Iris pigment epithelial cell (primary cell): ENCODE results near the gene XRCC4.
A peak's percentile ranks its signal among the peaks of the same experiment; 100 is the strongest.

Experiments used
- DNase-seq: peaks from one replicate; pipeline ENCODE4 v3.0.0-alpha.2; 2011; ENCODE audit warnings: low read depth

XRCC4 gene

GRCh38 chr5:83277953-83278352, 200.6 kb downstream of the XRCC4 start:
- no peak for DNase-seq

GRCh38 chr5:83281176-83281575, 203.8 kb downstream of the XRCC4 start:
- DNase-seq, result no peak

GRCh38 chr5:83281658-83282057, 204.3 kb downstream of the XRCC4 start:
- DNase-seq, result peak; percentile 43

GRCh38 chr5:83283761-83284160, 206.4 kb downstream of the XRCC4 start:
- no peak for DNase-seq

- DNase-seq, result no peak
These were observed 208.5 kb downstream of the XRCC4 start for GRCh38 chr5:83285661-83286398.

- DNase-seq, result no peak
These were observed 216.9 kb downstream of the XRCC4 start for GRCh38 chr5:83294246-83294645.

GRCh38 chr5:83299353-83299752, 222.0 kb downstream of the XRCC4 start:
- no peak for DNase-seq

GRCh38 chr5:83306572-83307241, 229.4 kb downstream of the XRCC4 start:
- DNase-seq, result peak; percentile 96

- DNase-seq, result no peak
These were observed 235.3 kb downstream of the XRCC4 start for GRCh38 chr5:83312663-83313062.

GRCh38 chr5:83313436-83313835, 236.1 kb downstream of the XRCC4 start:
- peak; percentile 76 for DNase-seq

- DNase-seq, result peak; percentile 55
These were observed 244.2 kb downstream of the XRCC4 start for GRCh38 chr5:83321483-83322055.

GRCh38 chr5:83322273-83322924, 245.1 kb downstream of the XRCC4 start:
- DNase-seq, result no peak

GRCh38 chr5:83323557-83324180, 246.3 kb downstream of the XRCC4 start:
- no peak for DNase-seq

- DNase-seq, result peak; percentile 7
These were observed 254.5 kb downstream of the XRCC4 start for GRCh38 chr5:83331842-83332241.

- peak; percentile 6 for DNase-seq
These were observed 260.2 kb downstream of the XRCC4 start for GRCh38 chr5:83337453-83338035.

GRCh38 chr5:83340511-83340918, 263.2 kb downstream of the XRCC4 start:
- DNase-seq, result no peak

- no peak for DNase-seq
These were observed 264.5 kb downstream of the XRCC4 start for GRCh38 chr5:83341815-83342334.

GRCh38 chr5:83342465-83342864, 265.1 kb downstream of the XRCC4 start:
- no peak for DNase-seq

- no peak for DNase-seq
These were observed 266.0 kb downstream of the XRCC4 start for GRCh38 chr5:83343299-83343698.

- DNase-seq, result no peak
These were observed 268.1 kb downstream of the XRCC4 start for GRCh38 chr5:83345423-83345822.

- no peak for DNase-seq
These were observed 271.0 kb downstream of the XRCC4 start for GRCh38 chr5:83348281-83348780.
